GM10248 (cell line): ENCODE data around the gene FAM83B.
"Not testable (repeated sequence)": the region's sequence is repeated elsewhere in the genome, so short reads cannot be mapped to it uniquely, and the experiment has no call there.

Source experiments
- CTCF ChIA-PET: fragments of 300-600 bp; sonication (Branson Sonifier 250); formaldehyde crosslinking; extraction: SDS; loops from one replicate; lab custom pipeline; 2021; ENCODE audit warnings: antibody characterized with exemption; lab: Yijun Ruan, JAX
- POLR2A ChIA-PET: fragments of 350-650 bp; sonication (Branson Sonifier 250); formaldehyde crosslinking; extraction: SDS; loops from one replicate; lab custom pipeline; 2020; ENCODE audit warnings: antibody characterized with exemption; lab: Yijun Ruan, JAX
- DNase-seq: peaks from one replicate; pipeline ENCODE4 v3.0.0; 2012; ENCODE audit errors: extremely low spot score
- TF ChIP-seq, protein P1 (sequence below): IDR thresholded peaks from 2 replicates; pipeline ENCODE4 v1.5.1; 2012; ENCODE audit warnings: mild to moderate bottlenecking, low read depth; ENCODE audit errors: extremely low read depth, missing control alignments, control extremely low read depth

Gene FAM83B

DNA sequence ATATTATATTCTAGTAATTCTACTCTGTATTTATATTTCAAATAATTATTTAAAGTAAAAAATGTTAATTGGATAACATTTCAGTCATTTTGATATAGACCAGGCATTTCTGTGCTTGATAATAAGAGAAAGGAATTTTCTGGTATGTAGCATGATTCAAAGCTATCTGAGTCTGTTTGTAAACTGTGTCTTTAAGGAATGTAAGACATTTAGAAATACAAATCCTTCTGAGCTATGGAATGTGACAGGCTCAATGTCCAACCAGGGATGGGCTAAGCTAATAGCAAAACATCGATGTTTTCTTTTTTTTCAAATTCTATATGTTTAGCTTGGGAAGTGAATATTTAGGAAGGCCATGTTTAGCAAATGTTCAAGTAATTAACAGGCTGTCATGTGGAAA is 41.5 kb upstream of the FAM83B start:
- POLR2A ChIA-PET: no interaction called here
- TF ChIP-seq, protein P1, sequence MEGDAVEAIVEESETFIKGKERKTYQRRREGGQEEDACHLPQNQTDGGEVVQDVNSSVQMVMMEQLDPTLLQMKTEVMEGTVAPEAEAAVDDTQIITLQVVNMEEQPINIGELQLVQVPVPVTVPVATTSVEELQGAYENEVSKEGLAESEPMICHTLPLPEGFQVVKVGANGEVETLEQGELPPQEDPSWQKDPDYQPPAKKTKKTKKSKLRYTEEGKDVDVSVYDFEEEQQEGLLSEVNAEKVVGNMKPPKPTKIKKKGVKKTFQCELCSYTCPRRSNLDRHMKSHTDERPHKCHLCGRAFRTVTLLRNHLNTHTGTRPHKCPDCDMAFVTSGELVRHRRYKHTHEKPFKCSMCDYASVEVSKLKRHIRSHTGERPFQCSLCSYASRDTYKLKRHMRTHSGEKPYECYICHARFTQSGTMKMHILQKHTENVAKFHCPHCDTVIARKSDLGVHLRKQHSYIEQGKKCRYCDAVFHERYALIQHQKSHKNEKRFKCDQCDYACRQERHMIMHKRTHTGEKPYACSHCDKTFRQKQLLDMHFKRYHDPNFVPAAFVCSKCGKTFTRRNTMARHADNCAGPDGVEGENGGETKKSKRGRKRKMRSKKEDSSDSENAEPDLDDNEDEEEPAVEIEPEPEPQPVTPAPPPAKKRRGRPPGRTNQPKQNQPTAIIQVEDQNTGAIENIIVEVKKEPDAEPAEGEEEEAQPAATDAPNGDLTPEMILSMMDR: no peak
- CTCF ChIA-PET: interaction anchor here (0.7 to 1.7 kb wide), 3 partner anchors 9 to 31 kb away, joined by 3 to 6 read pairs (median 4); no protein-coding TSS in a partner anchor
- no peak for DNase-seq

DNA sequence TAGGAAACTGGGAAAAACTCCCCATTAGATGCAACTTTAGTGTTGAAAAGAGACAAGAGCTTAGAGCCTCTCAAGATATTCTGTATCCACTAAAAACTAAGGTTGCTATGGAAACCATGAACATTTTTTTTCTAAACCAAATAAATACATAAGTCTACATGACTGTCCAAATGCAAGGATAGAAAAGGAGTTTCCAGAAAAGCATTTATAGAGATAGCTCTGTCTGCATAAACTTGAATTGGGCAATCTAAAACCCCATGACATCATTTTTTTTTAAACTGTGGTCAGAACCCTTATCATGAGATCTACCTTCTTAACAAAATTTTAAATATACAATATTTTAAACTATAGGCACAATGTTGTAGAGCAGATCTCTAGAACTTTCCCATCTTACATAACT is 36.4 kb upstream of the FAM83B start:
- TF ChIP-seq, protein P1: no peak
- DNase-seq: no peak
- ChIA-PET POLR2A (no interaction called here), CTCF (interaction anchor here (1.7 kb wide), 1 partner anchor 22 kb away, joined by 3 read pairs; no protein-coding TSS in a partner anchor)

DNA sequence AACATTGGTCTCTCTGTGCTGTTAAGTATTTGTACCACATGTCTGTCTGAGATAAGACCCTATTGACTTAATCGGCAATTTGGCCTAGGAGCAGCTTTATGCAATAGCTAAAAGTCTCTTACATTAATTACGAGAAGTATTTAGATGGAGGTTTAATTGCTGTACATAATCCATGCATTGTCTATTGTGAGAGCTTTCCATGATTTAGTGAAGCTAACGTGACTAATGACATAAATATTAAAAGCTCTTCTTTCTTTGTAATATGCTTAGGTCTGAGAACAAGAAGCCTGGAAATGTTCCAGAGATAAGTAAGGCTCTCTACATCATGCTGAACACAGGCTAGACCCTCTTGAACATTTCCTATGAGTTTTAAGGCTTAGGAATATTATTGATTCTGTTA is 32.7 kb upstream of the FAM83B start:
- TF ChIP-seq, protein P1: no peak
- ChIA-PET POLR2A (no interaction called here), CTCF (no interaction called here)
- DNase-seq: no peak

DNA sequence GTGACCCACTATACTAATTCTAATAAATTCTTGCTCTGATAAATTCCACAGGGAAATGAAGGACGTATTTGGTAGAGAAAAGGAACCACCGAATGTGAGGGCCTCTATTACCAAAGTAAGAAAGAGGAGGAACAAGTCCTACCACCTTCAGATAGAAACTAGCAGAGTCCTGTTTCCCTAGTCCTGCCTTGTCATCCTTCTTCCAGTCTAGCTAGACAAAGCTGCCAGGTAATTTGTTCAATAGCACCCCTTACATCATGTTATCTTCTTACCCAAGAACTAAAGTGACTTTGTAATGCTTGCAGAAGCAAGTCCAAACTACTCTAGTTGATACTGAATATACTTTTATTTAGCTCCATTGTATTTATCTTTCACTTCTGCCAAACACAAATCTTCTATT is 29.3 kb upstream of the FAM83B start:
- no peak for DNase-seq
- CTCF ChIA-PET: interaction anchor here (1.2 to 1.6 kb wide), 3 partner anchors 9 to 36 kb away, joined by 3 to 4 read pairs (median 3); no protein-coding TSS in a partner anchor
- TF ChIP-seq, protein P1: no peak
- POLR2A ChIA-PET: no interaction called here

DNA sequence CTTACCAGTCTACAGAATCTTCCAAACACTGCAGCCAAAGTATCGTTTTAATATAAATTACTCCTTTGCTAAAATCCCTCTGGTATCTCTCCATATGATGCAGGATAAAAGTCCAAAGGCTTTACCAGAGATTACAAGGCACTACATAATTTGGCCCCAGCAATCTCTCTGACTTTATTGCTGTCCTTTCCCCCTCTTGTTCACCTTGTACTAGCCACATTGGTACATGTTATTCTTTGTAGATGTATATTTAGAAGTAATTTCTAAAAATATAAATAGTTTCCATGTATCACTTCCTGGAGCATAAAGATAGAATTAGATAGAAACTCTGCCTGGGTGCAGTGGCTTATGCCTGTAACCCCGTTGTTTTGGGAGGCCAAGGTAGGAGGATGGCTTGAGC is 28.7 kb upstream of the FAM83B start:
- TF ChIP-seq, protein P1: no peak
- DNase-seq: no peak
- ChIA-PET POLR2A (no interaction called here), CTCF (interaction anchor here (1.2 to 1.6 kb wide), 3 partner anchors 10 to 35 kb away, joined by 3 to 4 read pairs (median 3); no protein-coding TSS in a partner anchor)

DNA sequence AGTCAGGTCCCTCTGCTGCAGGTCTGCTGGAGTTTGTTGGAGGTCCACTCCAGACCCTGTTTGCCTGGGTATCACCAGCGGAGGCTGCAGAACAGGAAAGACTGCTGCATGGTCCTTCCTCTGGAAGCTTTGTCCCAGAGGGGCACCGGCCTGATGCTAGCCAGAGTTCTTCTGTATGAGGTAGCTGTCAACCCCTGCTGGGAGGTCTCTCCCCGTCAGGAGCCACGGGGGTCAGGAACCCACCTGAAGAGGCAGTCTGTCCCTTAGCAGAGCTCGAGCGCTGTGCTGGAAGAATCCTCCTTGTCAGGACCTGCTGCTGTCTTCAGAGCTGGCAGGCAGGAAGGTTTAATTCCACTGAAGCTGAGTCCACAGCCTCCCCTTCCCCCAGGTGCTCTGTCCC is 22.3 kb upstream of the FAM83B start:
- DNase-seq, POLR2A ChIA-PET, CTCF ChIA-PET: not testable (repeated sequence)

DNA sequence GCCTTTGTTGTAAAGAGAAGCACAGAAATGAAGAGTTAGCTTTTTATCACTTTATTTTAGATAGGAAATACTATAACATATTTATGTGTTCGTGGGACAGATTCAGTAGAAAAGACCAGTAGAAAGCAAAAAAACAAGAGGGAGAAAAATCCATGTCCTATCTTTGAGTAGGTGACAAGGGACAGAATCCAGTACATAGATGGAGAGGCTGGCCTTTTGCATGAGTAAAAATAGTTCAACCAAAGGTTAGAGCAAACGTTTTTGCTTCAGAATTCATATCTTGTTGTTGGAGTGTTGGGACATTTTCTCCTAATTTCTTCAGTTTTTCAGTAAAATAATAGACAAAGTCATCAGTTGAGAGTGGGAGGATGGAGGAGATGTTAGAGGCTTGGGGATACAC is 19.6 kb upstream of the FAM83B start:
- CTCF ChIA-PET: no interaction called here
- POLR2A ChIA-PET: no interaction called here
- DNase-seq: no peak
- TF ChIP-seq, protein P1: no peak
